Colon (tissue), 2 donors: ENCODE data around the gene ECM1.

ENCODE experiments used
- FAIRE-seq: peaks from 2 replicates; lab custom pipeline; 2012; peaks lifted over from hg19 to GRCh38; lab: Jason Lieb, UNC
- donor health status: control.
- donor health status: control.

Gene ECM1

GRCh38 chr1:150545486-150546032, 37.6 kb downstream of the ECM1 start:
- FAIRE-seq = no peak

- no peak for FAIRE-seq
Measured at GRCh38 chr1:150546294-150546937, 38.5 kb downstream of the ECM1 start.

DNA sequence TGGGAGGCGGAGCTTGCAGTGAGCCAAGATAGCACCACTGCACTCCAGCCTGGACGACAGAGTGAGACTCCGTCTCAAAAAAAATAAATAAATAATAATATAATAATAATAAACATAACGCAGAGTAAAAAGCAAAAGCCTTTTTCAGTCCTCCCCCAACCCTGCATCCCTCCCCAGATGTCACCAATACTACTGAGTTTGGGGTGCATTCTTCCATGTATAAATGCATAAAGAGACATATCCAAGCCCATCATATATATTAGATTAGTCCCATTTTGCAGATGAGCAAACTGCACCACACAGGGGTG, 40.4 kb downstream of the ECM1 start:
- no peak for FAIRE-seq

GRCh38 chr1:150548632-150549495, 41.0 kb downstream of the ECM1 start, which contains the start of gene ADAMTSL4:
TSS of gene ADAMTSL4 (plus strand) at chr1:150549408. CDS start at chr1:150552289, 2,881 bp downstream.
- no peak for FAIRE-seq

DNA sequence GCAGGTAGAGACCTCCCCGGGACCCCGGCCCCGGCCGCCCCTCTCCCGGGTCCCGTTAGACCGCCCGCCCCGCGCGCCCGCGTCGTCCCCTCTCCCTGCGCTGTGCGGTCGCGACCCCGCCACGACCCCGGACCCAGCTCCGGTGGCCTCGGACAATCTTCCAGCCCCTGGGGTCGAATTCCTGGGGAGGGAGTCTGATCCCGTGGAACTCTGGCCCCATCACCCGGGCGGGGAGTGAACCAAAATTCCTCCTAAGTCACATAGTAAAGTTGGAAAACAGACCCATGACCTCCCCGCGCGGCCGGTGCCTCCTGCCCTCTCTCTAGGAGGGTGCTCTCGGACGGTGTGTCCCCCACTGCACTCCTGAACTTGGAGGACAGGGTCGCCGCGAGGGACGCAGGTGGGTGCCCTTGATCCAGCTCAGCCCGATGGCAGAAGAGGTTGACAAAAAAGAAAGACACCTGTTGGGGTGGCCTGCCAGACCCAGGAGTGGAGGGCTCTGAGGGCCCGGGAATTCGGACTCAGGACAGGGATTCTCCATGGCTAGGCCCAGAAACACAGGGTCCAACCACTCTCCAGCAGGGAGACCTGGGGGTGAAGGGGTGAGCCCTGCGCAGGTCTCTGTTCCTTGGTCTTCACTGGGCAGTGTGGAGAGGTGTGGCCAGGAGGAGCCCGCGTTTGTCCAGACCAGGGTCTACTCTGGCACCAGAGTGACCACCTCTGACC, 41.8 kb downstream of the ECM1 start:
- FAIRE-seq = no peak

DNA sequence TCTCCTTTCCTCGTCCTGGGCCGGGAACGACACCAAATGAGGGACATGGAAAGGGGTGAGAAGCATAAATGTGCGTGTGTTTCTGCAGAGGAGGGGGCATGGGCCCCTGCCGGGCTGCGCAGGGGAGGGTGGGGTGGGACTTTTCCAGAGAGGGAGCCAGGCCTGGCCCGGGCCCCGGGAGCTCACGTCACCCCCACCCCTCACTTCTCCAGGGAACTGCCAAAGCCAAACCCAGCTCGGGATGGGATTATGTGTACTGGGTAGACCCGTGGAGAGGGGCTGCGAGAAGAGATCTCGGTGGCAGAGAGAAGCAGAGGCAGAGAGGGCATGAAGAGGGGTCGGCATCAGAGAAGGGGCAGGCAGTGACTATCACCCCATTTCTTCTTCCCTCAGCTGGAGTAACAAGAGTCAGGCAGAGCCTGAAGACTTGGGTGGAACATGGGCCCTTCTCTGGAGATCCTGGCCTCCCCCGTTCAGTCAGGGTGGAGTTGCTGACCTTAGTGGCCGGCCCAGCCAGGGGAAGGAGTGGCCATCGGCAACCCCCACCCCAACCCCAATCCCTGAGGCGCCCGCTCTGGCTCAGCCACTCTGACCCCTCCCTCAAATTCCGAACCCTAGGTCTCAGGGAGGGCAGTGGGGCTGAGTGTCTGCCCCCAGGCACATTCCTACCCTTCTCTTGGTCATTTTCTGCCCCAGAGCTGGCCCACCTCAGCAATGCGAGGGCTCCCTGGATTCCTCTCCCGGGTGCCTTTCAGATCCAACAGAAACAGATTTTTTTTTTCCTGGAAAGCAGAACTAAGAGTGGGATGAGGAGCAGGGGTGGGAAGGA, 42.5 kb downstream of the ECM1 start:
- FAIRE-seq = no peak

DNA sequence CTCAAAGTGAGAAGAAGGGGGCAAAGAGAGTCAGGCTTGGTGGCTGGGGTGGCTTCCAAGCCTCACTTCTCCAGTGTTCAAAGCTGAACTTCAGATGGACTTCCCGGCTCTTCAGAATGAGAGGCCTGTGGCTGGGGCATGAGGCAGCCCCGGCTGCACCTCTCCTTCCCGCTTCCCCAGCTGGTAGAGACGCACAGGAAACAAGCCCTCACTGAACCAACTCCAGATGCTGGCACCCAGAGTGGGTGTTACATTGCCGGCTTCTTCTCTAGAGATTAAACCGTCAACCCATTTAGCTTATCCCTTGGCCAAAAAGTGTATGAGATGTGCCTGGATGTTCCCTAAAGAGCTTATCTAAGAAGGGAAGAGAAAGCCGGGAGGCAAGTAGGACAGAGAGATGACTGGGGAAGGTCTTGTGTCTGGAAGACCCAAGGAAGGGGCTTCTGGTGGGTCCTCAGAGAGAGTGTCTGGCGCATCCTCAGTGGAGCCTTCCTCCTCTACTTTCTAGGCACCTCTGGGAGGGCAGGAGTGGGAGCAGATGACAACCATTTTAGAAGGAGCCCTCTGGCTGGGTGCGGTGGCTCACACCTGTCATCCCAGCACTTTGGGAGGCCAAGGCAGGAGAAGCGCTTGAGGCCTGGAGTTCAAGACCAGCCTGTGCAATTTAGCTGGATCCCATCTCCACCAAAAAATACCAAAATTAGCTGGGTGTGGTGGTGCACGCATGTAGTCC, 43.3 kb downstream of the ECM1 start:
- no peak for FAIRE-seq

GRCh38 chr1:150551784-150552127, 43.8 kb downstream of the ECM1 start:
- no peak for FAIRE-seq

- FAIRE-seq = no peak
Measured at GRCh38 chr1:150552128-150552910, 44.4 kb downstream of the ECM1 start.

GRCh38 chr1:150552911-150553289, 45.0 kb downstream of the ECM1 start:
- FAIRE-seq = no peak

GRCh38 chr1:150553392-150554085, 45.6 kb downstream of the ECM1 start:
- no peak for FAIRE-seq

GRCh38 chr1:150554086-150554452, 46.2 kb downstream of the ECM1 start:
- no peak for FAIRE-seq

DNA sequence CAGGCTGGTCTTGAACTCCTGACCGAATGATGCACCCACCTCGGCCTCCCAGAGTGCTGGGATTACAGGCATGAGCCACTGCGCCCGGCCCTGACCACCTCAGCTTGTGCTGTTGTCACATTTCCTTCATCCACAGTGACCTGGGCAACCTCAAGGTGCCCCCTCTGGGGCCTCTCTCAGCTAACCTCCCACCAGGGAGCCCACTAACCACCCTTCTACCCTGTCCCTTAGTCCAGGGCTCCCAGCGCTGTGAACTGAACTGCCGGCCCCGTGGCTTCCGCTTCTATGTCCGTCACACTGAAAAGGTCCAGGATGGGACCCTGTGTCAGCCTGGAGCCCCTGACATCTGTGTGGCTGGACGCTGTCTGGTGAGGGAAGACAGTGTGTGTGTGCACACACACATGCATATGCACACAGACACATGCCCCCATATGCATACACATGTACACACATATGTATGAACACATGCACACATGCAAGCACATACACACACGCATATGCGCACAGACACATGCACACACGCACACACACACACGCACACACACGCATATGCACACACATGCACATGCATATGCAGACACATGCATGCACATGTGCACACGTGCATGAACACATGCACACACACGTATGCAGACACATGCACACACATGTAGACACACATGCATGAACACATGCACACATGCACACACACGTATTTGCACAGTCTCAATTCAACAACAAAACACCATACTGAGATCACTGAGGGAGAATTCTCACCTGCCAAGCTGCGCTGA, 47.5 kb downstream of the ECM1 start:
- FAIRE-seq = no peak

DNA sequence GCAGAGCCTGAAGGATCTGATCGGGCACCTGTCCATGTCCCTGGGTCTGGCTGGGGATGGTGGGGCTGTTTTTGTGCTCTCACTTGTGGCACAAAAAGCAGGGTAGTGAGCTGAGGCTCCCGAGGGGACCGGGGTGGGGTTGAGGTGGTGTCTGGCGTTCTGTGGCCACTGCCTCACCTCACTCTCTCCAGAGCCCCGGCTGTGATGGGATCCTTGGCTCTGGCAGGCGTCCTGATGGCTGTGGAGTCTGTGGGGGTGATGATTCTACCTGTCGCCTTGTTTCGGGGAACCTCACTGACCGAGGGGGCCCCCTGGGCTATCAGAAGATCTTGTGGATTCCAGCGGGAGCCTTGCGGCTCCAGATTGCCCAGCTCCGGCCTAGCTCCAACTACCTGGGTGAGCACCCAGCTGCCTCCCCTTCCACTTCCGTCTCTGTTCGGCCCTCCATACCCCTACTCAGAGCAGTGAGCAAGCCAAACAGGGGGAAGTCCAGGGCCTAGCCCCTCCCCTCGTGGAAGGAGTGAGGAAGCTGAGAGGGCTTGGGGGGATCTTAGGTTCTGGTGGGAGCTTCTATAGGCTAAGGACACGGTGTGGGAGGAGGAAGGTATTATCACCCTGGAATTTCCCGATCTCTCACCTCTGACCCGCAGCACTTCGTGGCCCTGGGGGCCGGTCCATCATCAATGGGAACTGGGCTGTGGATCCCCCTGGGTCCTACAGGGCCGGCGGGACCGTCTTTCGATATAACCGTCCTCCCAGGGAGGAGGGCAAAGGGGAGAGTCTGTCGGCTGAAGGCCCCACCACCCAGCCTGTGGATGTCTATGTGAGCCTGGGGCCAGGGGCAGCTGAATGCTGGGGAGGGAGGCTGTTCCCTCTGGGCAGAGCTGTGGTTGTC, 48.3 kb downstream of the ECM1 start:
- FAIRE-seq = no peak

GRCh38 chr1:150557065-150557600, 49.2 kb downstream of the ECM1 start:
- FAIRE-seq = no peak

DNA sequence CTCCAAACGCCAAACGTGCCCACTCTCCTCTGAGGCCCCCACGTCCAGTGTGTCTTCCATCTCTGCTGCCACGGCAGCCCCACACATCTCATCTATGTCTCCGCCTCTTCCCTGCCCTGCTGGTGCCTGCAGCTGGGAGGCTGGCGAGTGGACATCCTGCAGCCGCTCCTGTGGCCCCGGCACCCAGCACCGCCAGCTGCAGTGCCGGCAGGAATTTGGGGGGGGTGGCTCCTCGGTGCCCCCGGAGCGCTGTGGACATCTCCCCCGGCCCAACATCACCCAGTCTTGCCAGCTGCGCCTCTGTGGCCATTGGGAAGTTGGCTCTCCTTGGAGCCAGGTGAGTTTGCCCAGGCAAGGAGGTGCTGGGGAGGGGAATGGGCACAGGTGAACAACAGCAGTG, 49.9 kb downstream of the ECM1 start:
- FAIRE-seq = no peak

DNA sequence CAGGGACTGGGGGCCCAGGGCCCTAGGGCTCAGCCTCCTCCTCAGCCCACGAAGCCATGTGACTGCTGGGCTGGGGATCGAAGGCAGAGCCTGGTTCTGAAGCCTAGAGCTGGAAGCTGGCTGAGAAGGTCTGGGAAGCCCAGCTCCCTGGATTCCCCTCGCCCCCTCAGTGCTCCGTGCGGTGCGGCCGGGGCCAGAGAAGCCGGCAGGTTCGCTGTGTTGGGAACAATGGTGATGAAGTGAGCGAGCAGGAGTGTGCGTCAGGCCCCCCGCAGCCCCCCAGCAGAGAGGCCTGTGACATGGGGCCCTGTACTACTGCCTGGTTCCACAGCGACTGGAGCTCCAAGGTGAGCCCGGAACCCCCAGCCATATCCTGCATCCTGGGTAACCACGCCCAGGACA, 50.4 kb downstream of the ECM1 start:
- FAIRE-seq = no peak
